ENCODE results near the gene CDC42EP5.

DNA sequence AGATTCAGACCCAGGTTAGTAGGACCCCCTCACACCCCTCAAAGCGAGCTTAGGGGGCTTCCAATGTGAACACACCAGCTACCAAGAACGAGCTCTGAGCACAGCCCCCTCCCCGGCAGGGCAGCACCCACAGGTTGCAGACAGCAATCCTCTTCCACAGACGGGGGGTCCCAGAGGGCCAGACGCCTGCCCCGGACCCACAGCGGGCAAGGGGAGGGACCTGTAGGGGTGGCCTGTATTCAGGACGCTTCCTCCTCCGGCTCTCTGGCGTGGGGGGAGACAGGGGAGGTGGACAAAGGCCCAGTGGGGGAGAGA is 53.1 kb downstream of the CDC42EP5 start:
- TF ChIP-seq POLR2AphosphoS5 (IDR thresholded peaks at IDR 0.05) (no peak), POLR2A (IDR thresholded peaks at IDR 0.05; ENCODE audit: low read depth) (no peak), EP300 (IDR thresholded peaks at IDR 0.05) (no peak)
- TF ChIP-seq, protein P1, sequence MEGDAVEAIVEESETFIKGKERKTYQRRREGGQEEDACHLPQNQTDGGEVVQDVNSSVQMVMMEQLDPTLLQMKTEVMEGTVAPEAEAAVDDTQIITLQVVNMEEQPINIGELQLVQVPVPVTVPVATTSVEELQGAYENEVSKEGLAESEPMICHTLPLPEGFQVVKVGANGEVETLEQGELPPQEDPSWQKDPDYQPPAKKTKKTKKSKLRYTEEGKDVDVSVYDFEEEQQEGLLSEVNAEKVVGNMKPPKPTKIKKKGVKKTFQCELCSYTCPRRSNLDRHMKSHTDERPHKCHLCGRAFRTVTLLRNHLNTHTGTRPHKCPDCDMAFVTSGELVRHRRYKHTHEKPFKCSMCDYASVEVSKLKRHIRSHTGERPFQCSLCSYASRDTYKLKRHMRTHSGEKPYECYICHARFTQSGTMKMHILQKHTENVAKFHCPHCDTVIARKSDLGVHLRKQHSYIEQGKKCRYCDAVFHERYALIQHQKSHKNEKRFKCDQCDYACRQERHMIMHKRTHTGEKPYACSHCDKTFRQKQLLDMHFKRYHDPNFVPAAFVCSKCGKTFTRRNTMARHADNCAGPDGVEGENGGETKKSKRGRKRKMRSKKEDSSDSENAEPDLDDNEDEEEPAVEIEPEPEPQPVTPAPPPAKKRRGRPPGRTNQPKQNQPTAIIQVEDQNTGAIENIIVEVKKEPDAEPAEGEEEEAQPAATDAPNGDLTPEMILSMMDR (IDR thresholded peaks at IDR 0.05) = no peak
